ENCODE measurements around the gene PHF13.

- no peak for TF ChIP-seq CTCF (IDR thresholded peaks at IDR 0.05; ENCODE audit: low read depth, low read length, missing input control)
- no peak for TF ChIP-seq YY1 (IDR thresholded peaks at IDR 0.05)
- no peak for TF ChIP-seq EGR1 (IDR thresholded peaks at IDR 0.05; ENCODE audit: low read depth in 2 of 2)
- TF ChIP-seq GABPA (IDR thresholded peaks at IDR 0.05 in 1 of 2, conservative IDR thresholded peaks at IDR 0.05 in 1 of 2): no peak
- TF ChIP-seq REST (IDR thresholded peaks at IDR 0.05): no peak
- no peak for TF ChIP-seq HNF4G (IDR thresholded peaks at IDR 0.05)
- no peak for TF ChIP-seq SP1 (IDR thresholded peaks at IDR 0.05)
- TF ChIP-seq HNF4A (conservative IDR thresholded peaks at IDR 0.05): no peak
- TF ChIP-seq RAD21 (IDR thresholded peaks at IDR 0.05): no peak
- TF ChIP-seq JUND (IDR thresholded peaks at IDR 0.05): no peak
These were observed 39.5 kb downstream of the PHF13 start for GRCh38 chr1:6652986-6653385.

Data from liver (tissue), 3 donors.